Testis (tissue), 2 donors: Measurements from ENCODE around the gene SPIN3.
"Not testable (repeated sequence)": the region's sequence is repeated elsewhere in the genome, so short reads cannot be mapped to it uniquely, and the experiment has no call there.

Source experiments
- POLR2A ChIP-seq: fragments of 450-650 bp; IDR thresholded peaks from one replicate; pipeline ENCODE4 v1.6.1; 2017; ENCODE audit warnings: antibody characterized with exemption, mild to moderate bottlenecking, moderate library complexity
- TF ChIP-seq, protein P1 (sequence below), 3 experiments: fragments of 450-650 bp in 2 of 3; fragments of 200-600 bp in 1 of 3; sonication (generic) in 1 of 3; IDR thresholded peaks; one replicate each; pipeline ENCODE4 v1.5.1; 2016 to 2019; ENCODE audit warnings: antibody characterized with exemption in 3 of 3, mild to moderate bottlenecking in 2 of 3, moderate library complexity in 1 of 3

DNA sequence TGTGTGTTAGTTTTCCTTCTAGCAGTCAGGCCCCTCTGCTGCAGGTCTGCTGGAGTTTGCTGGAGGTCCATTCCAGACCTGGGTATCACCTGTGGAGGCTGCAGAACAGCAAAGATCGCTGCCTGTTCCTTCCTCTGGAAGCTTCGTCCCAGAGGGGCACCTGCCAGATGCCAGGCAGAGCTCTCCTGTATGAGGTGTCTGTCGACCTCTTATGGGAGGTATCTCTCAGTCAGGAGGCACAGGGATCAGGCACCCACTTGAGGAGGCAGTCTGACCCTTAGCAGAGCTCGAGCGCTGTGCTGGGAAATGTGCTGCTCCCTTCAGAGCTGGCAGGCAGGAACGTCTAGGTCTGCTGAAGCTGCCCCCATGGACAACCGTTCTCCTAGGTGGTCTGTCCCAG lies 41.9 kb upstream of the SPIN3 start:
- TF ChIP-seq, protein P1, sequence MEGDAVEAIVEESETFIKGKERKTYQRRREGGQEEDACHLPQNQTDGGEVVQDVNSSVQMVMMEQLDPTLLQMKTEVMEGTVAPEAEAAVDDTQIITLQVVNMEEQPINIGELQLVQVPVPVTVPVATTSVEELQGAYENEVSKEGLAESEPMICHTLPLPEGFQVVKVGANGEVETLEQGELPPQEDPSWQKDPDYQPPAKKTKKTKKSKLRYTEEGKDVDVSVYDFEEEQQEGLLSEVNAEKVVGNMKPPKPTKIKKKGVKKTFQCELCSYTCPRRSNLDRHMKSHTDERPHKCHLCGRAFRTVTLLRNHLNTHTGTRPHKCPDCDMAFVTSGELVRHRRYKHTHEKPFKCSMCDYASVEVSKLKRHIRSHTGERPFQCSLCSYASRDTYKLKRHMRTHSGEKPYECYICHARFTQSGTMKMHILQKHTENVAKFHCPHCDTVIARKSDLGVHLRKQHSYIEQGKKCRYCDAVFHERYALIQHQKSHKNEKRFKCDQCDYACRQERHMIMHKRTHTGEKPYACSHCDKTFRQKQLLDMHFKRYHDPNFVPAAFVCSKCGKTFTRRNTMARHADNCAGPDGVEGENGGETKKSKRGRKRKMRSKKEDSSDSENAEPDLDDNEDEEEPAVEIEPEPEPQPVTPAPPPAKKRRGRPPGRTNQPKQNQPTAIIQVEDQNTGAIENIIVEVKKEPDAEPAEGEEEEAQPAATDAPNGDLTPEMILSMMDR (IDR thresholded peaks at IDR 0.05) = not testable (repeated sequence)
- TF ChIP-seq POLR2A = not testable (repeated sequence)
